Progenitor cell of endocrine pancreas (in vitro differentiated cells): ENCODE measurements around the gene RRP36. TPM values are rescaled to one million over a fixed set of nuclear protein-coding genes. Genes with fewer than 3 reads are reported as not detected.

Source experiments
- DNase-seq: peaks from one replicate; pipeline ENCODE4 v3.0.0; 2021; ENCODE audit warnings: low spot score; ENCODE audit not compliant: unreplicated experiment
- H3K27ac Mint-ChIP-seq: 2 replicates; pipeline ENCODE4 v1.8.0; 2021; ENCODE audit warnings: mild to moderate bottlenecking, moderate library complexity, mixed read lengths
- H3K27me3 Mint-ChIP-seq: 2 replicates; pipeline ENCODE4 v1.8.0; 2021; ENCODE audit warnings: mixed read lengths
- H3K36me3 Mint-ChIP-seq: 2 replicates; pipeline ENCODE4 v1.8.0; 2022; ENCODE audit warnings: mixed read lengths; ENCODE audit not compliant: insufficient read depth
- H3K4me1 Mint-ChIP-seq: 2 replicates; pipeline ENCODE4 v1.8.0; 2021; ENCODE audit warnings: low read depth, mixed read lengths
- H3K4me3 Mint-ChIP-seq: 2 replicates; pipeline ENCODE4 v1.8.0; 2021; ENCODE audit warnings: low read depth, mild to moderate bottlenecking, moderate library complexity, mixed read lengths
- H3K9me3 Mint-ChIP-seq: 2 replicates; pipeline ENCODE4 v1.8.0; 2021; ENCODE audit warnings: low read depth, mixed read lengths
- total RNA-seq: library from RNA; stranded (reverse); gene quantifications from 2 replicates; pipeline ENCODE4 v1.2.1, GENCODE V29; 2021
- TF ChIP-seq, protein P1 (sequence below): fragments of 200-600 bp; sonication (generic); IDR thresholded peaks from one replicate; pipeline ENCODE4 v1.5.0; 2021; ENCODE audit warnings: antibody characterized with exemption, mild to moderate bottlenecking; ENCODE audit not compliant: unreplicated experiment

RRP36 gene
- total RNA-seq, 1 donor from 2014 or later, result 62.4 TPM

DNA sequence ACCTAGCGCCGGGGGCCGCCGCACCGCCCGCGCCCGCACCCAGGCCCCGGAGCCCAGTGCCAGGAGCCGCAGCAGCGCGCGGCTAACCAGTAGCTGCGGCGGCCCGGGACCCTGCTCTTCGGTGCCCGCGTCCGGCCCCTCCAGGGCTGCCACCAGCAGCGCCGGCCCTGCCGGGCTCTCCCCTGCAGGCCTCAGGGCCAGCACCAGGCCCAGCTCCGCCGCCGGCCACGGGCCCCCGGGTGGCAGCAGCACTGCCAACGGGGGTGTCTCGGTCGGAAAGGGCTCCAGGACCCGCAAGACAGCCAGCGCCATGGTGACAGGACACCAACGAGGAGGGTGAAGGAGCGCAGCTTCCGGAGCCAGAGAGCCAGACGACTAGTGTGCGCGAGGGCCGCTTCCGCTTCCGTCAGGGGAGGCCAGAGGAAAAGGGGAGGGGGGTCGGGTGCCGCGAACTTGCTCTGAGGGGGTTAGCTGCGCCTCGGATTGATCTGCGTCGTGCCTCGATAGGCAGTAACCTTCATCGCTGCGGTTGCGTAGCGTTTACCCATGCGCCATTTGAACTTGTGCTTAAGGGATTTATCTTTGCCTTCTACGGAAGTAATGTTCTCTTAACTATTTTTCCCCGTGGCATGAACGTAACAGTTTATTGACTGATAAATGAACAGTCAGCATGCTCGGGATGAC lies 42.4 kb upstream of the RRP36 start, which contains the start of gene PEX6:
TSS of gene PEX6 (minus strand) at position 343 of the 684 bp plus-strand sequence. CDS start at position 312, 31 bp downstream.
- peaks cover 4% of the 10 kb centered on the region for H3K36me3 Mint-ChIP-seq
- peak within 1 kb of the TSS; percentile 86 for H3K4me3 Mint-ChIP-seq
- H3K9me3 Mint-ChIP-seq, result no peaks in the 10 kb centered on the region
- peaks cover 19% of the 10 kb centered on the region for H3K4me1 Mint-ChIP-seq
- TF ChIP-seq, protein P1, sequence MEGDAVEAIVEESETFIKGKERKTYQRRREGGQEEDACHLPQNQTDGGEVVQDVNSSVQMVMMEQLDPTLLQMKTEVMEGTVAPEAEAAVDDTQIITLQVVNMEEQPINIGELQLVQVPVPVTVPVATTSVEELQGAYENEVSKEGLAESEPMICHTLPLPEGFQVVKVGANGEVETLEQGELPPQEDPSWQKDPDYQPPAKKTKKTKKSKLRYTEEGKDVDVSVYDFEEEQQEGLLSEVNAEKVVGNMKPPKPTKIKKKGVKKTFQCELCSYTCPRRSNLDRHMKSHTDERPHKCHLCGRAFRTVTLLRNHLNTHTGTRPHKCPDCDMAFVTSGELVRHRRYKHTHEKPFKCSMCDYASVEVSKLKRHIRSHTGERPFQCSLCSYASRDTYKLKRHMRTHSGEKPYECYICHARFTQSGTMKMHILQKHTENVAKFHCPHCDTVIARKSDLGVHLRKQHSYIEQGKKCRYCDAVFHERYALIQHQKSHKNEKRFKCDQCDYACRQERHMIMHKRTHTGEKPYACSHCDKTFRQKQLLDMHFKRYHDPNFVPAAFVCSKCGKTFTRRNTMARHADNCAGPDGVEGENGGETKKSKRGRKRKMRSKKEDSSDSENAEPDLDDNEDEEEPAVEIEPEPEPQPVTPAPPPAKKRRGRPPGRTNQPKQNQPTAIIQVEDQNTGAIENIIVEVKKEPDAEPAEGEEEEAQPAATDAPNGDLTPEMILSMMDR, result no peak
- no peaks in the 10 kb centered on the region for H3K27me3 Mint-ChIP-seq
- peak within 1 kb of the TSS; percentile 95 for H3K27ac Mint-ChIP-seq
- DNase-seq, result peak; percentile 80

DNA sequence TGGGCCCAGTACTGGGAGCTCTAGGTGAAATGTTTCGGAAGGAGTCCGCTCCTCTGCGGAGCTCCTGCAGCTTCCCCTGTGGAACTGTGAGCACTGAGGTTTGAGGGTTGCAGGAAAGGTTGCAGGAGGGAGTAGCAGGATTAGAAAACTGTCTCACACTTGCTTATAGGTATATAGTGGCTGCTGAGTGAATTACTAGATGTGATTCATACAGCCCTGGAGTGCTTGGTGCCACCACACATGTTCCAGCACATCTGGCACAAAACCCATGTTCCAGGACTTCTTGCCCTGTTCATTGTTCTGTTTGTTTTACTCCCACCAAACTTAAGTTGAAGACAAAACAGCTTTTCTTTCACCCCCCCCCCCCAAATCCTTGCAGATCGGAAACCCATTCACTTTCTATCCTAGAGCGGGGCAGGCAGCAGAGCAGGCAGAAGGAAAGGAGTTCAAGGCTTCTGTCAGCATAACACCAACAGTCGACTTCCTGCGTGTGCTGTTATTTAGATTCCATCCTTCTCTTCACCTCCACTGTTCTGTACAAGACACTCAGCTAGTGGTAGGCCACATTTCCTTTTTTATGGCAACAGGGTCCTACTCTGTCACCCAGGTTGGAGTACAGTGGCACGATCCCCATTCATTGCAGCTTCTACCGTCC lies 41.8 kb upstream of the RRP36 start:
- no peaks in the 10 kb centered on the region for H3K9me3 Mint-ChIP-seq
- H3K4me1 Mint-ChIP-seq, result peaks cover 20% of the 10 kb centered on the region
- TF ChIP-seq, protein P1, result no peak
- H3K27ac Mint-ChIP-seq, result peak overlapping the region; percentile 95
- peak overlapping the region; percentile 86 for H3K4me3 Mint-ChIP-seq
- peaks cover 4% of the 10 kb centered on the region for H3K36me3 Mint-ChIP-seq
- no peaks in the 10 kb centered on the region for H3K27me3 Mint-ChIP-seq
- no peak for DNase-seq

DNA sequence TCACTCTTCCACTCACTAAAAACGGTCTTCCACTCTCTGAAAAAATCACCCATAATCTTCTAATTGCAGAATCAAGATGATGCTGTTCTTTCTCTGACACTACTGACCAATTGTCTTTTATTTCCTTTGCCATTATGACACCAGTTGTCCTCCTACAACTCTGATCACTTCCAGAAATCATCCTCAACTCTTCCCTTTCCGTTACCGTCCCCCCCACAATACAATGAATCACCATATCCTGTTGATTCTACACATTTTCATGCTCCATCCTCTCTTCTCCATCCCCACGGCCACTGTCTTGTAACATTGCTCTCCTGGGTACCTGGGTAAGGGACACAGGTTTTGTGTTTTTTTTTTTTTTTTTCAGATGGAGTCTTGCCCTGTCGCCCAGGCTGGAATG lies 39.6 kb upstream of the RRP36 start:
- TF ChIP-seq, protein P1, result no peak
- Mint-ChIP-seq H3K27me3 (no peaks in the 10 kb centered on the region), H3K27ac (no peak overlapping the region), H3K4me1 (peaks cover 34% of the 10 kb centered on the region), H3K36me3 (peaks cover 2% of the 10 kb centered on the region), H3K9me3 (no peaks in the 10 kb centered on the region), H3K4me3 (no peak overlapping the region)
- DNase-seq, result no peak

DNA sequence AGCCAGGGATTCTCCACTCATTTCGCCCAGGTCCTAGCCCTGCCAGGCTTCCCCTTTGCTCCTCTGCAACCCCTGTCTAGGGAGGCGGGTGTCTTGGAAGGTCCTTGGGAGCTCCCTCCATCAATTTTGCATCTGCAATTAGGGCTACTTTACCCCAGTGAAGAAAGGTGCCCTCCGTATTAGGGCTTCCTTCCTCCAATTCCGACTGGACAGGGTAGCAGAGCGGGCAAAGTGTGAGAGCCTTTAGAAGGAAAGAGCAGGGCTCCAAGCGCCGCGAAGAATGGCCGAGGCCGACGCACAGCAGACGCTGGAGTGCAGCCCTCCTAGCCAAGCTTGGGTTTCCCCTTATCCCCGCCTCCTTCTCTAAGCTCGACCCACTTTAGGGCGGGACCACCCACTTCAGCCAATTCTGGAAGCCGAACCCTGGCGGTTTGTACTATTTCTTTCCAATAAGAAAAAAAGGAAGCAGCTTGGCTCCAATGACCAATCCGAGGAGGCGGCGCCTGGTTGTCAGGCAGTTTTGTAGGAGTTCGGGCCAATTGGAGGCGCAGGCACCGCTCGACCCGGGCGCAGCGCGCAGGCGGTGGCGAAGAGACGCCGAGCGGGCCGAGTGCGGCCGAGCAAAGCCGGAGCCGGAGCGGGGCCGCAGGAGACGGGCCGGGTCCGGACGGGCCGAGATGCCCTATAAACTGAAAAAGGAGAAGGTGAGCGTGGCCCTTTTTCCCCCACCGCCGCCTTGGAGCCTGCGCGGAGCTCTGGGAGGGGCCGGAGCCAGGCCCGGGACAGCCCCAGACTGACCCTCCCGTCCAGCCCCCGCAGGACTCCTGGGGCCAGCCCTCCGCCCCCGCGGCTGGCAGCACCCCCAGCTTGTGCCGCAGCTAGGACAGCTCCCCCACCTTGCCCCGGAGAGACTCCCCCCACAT lies 37.2 kb upstream of the RRP36 start, which contains the start of gene PPP2R5D:
TSS of gene PPP2R5D (plus strand) at position 570 of the 923 bp plus-strand sequence. CDS start at position 678, 108 bp downstream.
- no peaks in the 10 kb centered on the region for H3K9me3 Mint-ChIP-seq
- H3K27ac Mint-ChIP-seq, result peak within 1 kb of the TSS; percentile 94
- DNase-seq, result peak; percentile 92
- H3K4me1 Mint-ChIP-seq, result peaks cover 30% of the 10 kb centered on the region
- peak within 1 kb of the TSS; percentile 83 for H3K4me3 Mint-ChIP-seq
- no peaks in the 10 kb centered on the region for H3K36me3 Mint-ChIP-seq
- no peaks in the 10 kb centered on the region for H3K27me3 Mint-ChIP-seq
- TF ChIP-seq, protein P1, result no peak

DNA sequence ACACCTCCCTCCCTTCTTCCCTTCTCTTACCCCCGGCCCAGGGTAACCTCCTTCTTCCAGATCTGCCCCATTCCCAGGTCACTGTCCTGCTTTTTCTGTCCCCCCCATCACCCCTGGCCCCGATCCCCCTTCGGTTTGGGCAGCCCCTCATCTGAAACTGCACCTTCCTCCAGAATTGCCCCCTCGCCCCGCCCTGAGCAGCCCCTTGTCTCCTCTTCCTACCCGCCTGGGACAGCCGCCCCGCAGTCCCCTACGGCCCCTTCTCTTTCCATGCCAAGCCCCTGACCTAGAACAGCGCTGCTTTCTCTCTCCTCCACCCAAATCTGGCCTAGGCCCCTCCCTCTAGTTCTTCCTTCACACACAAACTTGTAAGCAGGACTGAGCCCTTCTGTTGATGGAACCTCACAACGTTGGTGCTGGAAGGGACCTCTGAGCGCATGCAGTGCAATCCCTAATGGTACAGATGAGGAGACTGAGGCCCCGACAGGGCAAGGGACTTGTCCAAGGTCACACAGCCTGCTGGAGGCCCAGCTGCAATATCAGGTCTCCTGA lies 36.4 kb upstream of the RRP36 start:
- Mint-ChIP-seq H3K36me3 (no peaks in the 10 kb centered on the region), H3K9me3 (no peaks in the 10 kb centered on the region), H3K4me1 (peaks cover 24% of the 10 kb centered on the region), H3K27me3 (no peaks in the 10 kb centered on the region), H3K4me3 (peak overlapping the region; percentile 83), H3K27ac (peak overlapping the region; percentile 50)
- TF ChIP-seq, protein P1, result no peak
- DNase-seq, result no peak
